ENCODE data around the gene CTXN2. TPM values are rescaled to one million over a fixed set of nuclear protein-coding genes. Genes with fewer than 3 reads are reported as not detected.

Gene CTXN2
- total RNA-seq, 1 experiment from 2014 or later: 0.11 TPM

GRCh38 chr15:48253172-48253571 is 61.7 kb downstream of the CTXN2 start:
- Histone ChIP-seq H3K23me2 (ENCODE audit: insufficient read length, low read depth, low read length, poor library complexity, severe bottlenecking) (no peaks in the 10 kb centered on the region), H3K4me2 (ENCODE audit: insufficient read depth, insufficient read length, low read length) (no peak overlapping the region), H3K4ac (ENCODE audit: low read depth, low read length) (no peak overlapping the region), H3K23ac (ENCODE audit: insufficient read length, low read depth, low read length) (no peak overlapping the region), H2AFZ (ENCODE audit: low read length) (no peak overlapping the region), H3K9me3 (ENCODE audit: control insufficient read depth, low read depth, low read length) (no peaks in the 10 kb centered on the region), H2BK5ac (ENCODE audit: insufficient read length, low read length) (no peak overlapping the region), H4K8ac (replicated peaks; ENCODE audit: insufficient read length, low read depth, low read length) (no peak overlapping the region), H3K79me2 (ENCODE audit: insufficient read depth, low read length) (no peaks in the 10 kb centered on the region), H4K5ac (ENCODE audit: insufficient read length, low read depth, low read length) (no peak overlapping the region), H3K27ac (ENCODE audit: insufficient read length, low read depth, low read length) (no peak overlapping the region), H3K18ac (ENCODE audit: insufficient read length, low read depth, low read length) (no peak overlapping the region), H3K9ac (ENCODE audit: extremely low read depth, insufficient read length, low read length) (no peak overlapping the region), H3K4me1 (ENCODE audit: insufficient read depth, low read length) (no peaks in the 10 kb centered on the region; the same call in 1 of the 2 replicates), H2BK15ac (ENCODE audit: low read depth, low read length) (no peak overlapping the region), H3K79me1 (ENCODE audit: insufficient read depth, low read depth, low read length, poor library complexity, severe bottlenecking) (no peaks in the 10 kb centered on the region), H2AK5ac (ENCODE audit: insufficient read length, low read length) (no peak overlapping the region), H2BK12ac (ENCODE audit: insufficient read length, low read depth, low read length) (no peak overlapping the region), H3T11ph (ENCODE audit: low read length) (no peak overlapping the region), H4K91ac (ENCODE audit: insufficient read length, low read depth, low read length) (no peak overlapping the region), H2BK120ac (ENCODE audit: low read depth, low read length, poor library complexity, severe bottlenecking) (no peak overlapping the region), H2BK20ac (ENCODE audit: low read depth, low read length, poor library complexity, severe bottlenecking) (no peak overlapping the region), H3K27me3 (ENCODE audit: insufficient read depth, low read length) (no peaks in the 10 kb centered on the region), H3K14ac (ENCODE audit: insufficient read depth, low read length) (no peak overlapping the region), H3K56ac (ENCODE audit: insufficient read length, low read depth, low read length) (no peak overlapping the region), H4K20me1 (ENCODE audit: control insufficient read depth, insufficient read depth, insufficient read length) (no peaks in the 10 kb centered on the region)
- H3K4me1 Mint-ChIP-seq: peaks cover 12% of the 10 kb centered on the region in 2 experiments
- no CpG with 5 or more reads among the region's 4 CpGs for WGBS (ENCODE audit: extremely low coverage, insufficient read length, low lambda C conversion rate)
- H3K27ac Mint-ChIP-seq: no peak overlapping the region
- H3K4me3 Mint-ChIP-seq: no peak overlapping the region
- TF ChIP-seq CTCF (conservative IDR thresholded peaks at IDR 0.05): no peak
- H3K9me3 Mint-ChIP-seq: peaks cover 13 to 16% of the 10 kb centered on the region in 2 experiments
- no peaks in the 10 kb centered on the region; the same call in 1 of the 2 replicates for H3K27me3 Mint-ChIP-seq (ENCODE audit: low read depth)
- H3K36me3 Mint-ChIP-seq (ENCODE audit: insufficient read depth in 1 of 3, low read depth in 3 of 3): peaks cover 7 to 19% (median 13%) of the 10 kb centered on the region in 3 experiments; a peak in 6 of 7 replicates
- no peak for DNase-seq

Other genes with a start within 250 kb of the CTXN2 start
- not detected in 2 replicates for gene SLC24A5, start 70.7 kb upstream of the CTXN2 start, total RNA-seq (2021)
- 77.5 and 85.2 TPM in 2 replicates for gene MYEF2, start 13.4 kb upstream of the CTXN2 start, total RNA-seq (2021)
- 0.04 and 0.07 TPM in 2 replicates for gene SLC12A1, start 14.6 kb downstream of the CTXN2 start, total RNA-seq (2021)
- gene DUT, start 139.8 kb downstream of the CTXN2 start, total RNA-seq (2021): 131 and 137 TPM in 2 replicates